ENCODE results near the gene ROR1. TPM values are rescaled to one million over a fixed set of nuclear protein-coding genes. Genes with fewer than 3 reads are reported as not detected.

ROR1 gene
- total RNA-seq, 1 experiment from 2014 or later = 19.0 TPM

GRCh38 chr1:64029037-64029436 is 255.2 kb downstream of the ROR1 start:
- Histone ChIP-seq H3K79me2 (ENCODE audit: low read depth) (no peaks in the 10 kb centered on the region), H4K20me1 (ENCODE audit: insufficient read depth) (no peaks in the 10 kb centered on the region), H3K9me2 (ENCODE audit: insufficient read depth) (no peaks in the 10 kb centered on the region), H3K4me2 (no peak overlapping the region), H3F3A (ENCODE audit: insufficient read depth, low read depth) (no peaks in the 10 kb centered on the region), H3K27ac (no peak overlapping the region), H3K27me3 (ENCODE audit: insufficient read depth, low read depth) (no peaks in the 10 kb centered on the region), H3K9me3 (ENCODE audit: insufficient read depth, low read depth) (peaks cover 9% of the 10 kb centered on the region; the same call in 1 of the 2 replicates), H3K4me1 (replicated peaks; ENCODE audit: insufficient read depth) (no peaks in the 10 kb centered on the region), H3K4me3 (no peak overlapping the region), H2AFZ (no peak overlapping the region), H3K36me3 (ENCODE audit: low read depth) (peaks cover 4% of the 10 kb centered on the region; the same call in 1 of the 2 replicates)
- TF ChIP-seq EZH2 (IDR thresholded peaks at IDR 0.05; ENCODE audit: low read depth) (no peak), CTCF (conservative IDR thresholded peaks at IDR 0.05) (no peak)
- intact Hi-C loops (cut with micrococcal nuclease; ENCODE audit: unreplicated experiment) = no loop called here
- POLR2A ChIA-PET (ENCODE audit: unreplicated experiment) = no interaction called here
- DNase-seq = no peak
- no TSS peak for BruUV-seq (replicated peaks)
- CTCF ChIA-PET = no interaction called here

- ChIA-PET CTCF (no interaction called here), POLR2A (ENCODE audit: unreplicated experiment) (no interaction called here)
- no TSS peak for BruUV-seq (replicated peaks)
- intact Hi-C loops (cut with micrococcal nuclease; ENCODE audit: unreplicated experiment) = no loop called here
- Histone ChIP-seq H3F3A (ENCODE audit: insufficient read depth, low read depth) (no peaks in the 10 kb centered on the region), H3K27me3 (ENCODE audit: insufficient read depth, low read depth) (no peaks in the 10 kb centered on the region), H4K20me1 (ENCODE audit: insufficient read depth) (no peaks in the 10 kb centered on the region), H3K4me1 (replicated peaks; ENCODE audit: insufficient read depth) (no peaks in the 10 kb centered on the region), H3K4me3 (no peak overlapping the region), H3K27ac (no peak overlapping the region), H3K9me3 (ENCODE audit: insufficient read depth, low read depth) (peaks cover 9% of the 10 kb centered on the region; the same call in 1 of the 2 replicates), H3K9me2 (ENCODE audit: insufficient read depth) (no peaks in the 10 kb centered on the region), H2AFZ (no peak overlapping the region), H3K36me3 (ENCODE audit: low read depth) (peaks cover 4% of the 10 kb centered on the region; the same call in 1 of the 2 replicates), H3K79me2 (ENCODE audit: low read depth) (no peaks in the 10 kb centered on the region), H3K4me2 (no peak overlapping the region)
- TF ChIP-seq CTCF (conservative IDR thresholded peaks at IDR 0.05) = no peak
- no peak for TF ChIP-seq EZH2 (IDR thresholded peaks at IDR 0.05; ENCODE audit: low read depth)
- DNase-seq = no peak
These were observed 256.6 kb downstream of the ROR1 start for GRCh38 chr1:64030411-64030810.

GRCh38 chr1:64031236-64031635 is 257.4 kb downstream of the ROR1 start:
- Histone ChIP-seq H3K27ac (no peak overlapping the region), H2AFZ (no peak overlapping the region), H3K4me2 (no peak overlapping the region), H3K4me1 (replicated peaks; ENCODE audit: insufficient read depth) (no peaks in the 10 kb centered on the region), H3K9me2 (ENCODE audit: insufficient read depth) (no peaks in the 10 kb centered on the region), H3K27me3 (ENCODE audit: insufficient read depth, low read depth) (no peaks in the 10 kb centered on the region), H3K4me3 (no peak overlapping the region), H3K79me2 (ENCODE audit: low read depth) (no peaks in the 10 kb centered on the region), H3K36me3 (ENCODE audit: low read depth) (peaks cover 4% of the 10 kb centered on the region; the same call in 1 of the 2 replicates), H3F3A (ENCODE audit: insufficient read depth, low read depth) (no peaks in the 10 kb centered on the region), H3K9me3 (ENCODE audit: insufficient read depth, low read depth) (peaks cover 9% of the 10 kb centered on the region; the same call in 1 of the 2 replicates), H4K20me1 (ENCODE audit: insufficient read depth) (no peaks in the 10 kb centered on the region)
- POLR2A ChIA-PET (ENCODE audit: unreplicated experiment) = no interaction called here
- CTCF ChIA-PET = no interaction called here
- intact Hi-C loops (cut with micrococcal nuclease; ENCODE audit: unreplicated experiment) = no loop called here
- no peak for DNase-seq
- TF ChIP-seq CTCF (conservative IDR thresholded peaks at IDR 0.05) (no peak), EZH2 (IDR thresholded peaks at IDR 0.05; ENCODE audit: low read depth) (no peak)
- BruUV-seq (replicated peaks) = no TSS peak
